ENCODE data around the gene PCGF1.
A peak's percentile ranks its signal among the peaks of the same experiment; 100 is the strongest.
"Not testable (repeated sequence)": the region's sequence is repeated elsewhere in the genome, so short reads cannot be mapped to it uniquely, and the experiment has no call there.

PCGF1 gene

DNA sequence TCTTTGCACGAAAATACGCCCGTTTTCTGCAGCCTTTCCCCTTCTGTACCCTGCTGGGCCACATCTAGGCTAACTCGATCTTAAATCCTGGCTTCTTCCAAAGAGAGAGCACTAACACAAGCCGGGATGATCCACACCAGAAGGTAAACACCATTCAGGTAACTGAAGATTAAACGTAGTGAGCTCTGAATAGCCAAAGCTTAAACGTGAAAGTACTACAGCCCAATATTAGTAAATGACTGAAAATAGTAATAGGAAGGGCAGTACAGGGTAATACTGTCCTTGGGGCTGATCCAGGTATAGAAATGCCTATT, 34.6 kb downstream of the PCGF1 start:
- TF ChIP-seq, protein P1, sequence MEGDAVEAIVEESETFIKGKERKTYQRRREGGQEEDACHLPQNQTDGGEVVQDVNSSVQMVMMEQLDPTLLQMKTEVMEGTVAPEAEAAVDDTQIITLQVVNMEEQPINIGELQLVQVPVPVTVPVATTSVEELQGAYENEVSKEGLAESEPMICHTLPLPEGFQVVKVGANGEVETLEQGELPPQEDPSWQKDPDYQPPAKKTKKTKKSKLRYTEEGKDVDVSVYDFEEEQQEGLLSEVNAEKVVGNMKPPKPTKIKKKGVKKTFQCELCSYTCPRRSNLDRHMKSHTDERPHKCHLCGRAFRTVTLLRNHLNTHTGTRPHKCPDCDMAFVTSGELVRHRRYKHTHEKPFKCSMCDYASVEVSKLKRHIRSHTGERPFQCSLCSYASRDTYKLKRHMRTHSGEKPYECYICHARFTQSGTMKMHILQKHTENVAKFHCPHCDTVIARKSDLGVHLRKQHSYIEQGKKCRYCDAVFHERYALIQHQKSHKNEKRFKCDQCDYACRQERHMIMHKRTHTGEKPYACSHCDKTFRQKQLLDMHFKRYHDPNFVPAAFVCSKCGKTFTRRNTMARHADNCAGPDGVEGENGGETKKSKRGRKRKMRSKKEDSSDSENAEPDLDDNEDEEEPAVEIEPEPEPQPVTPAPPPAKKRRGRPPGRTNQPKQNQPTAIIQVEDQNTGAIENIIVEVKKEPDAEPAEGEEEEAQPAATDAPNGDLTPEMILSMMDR (IDR thresholded peaks at IDR 0.05; ENCODE audit: insufficient read depth, low read depth, low read length, missing control alignments): no peak
- DNase-seq (ENCODE audit: low read depth): no peak
- peak overlapping the region; percentile 75 for H3K4me3 ChIP-seq (ENCODE audit: low read length)

DNA sequence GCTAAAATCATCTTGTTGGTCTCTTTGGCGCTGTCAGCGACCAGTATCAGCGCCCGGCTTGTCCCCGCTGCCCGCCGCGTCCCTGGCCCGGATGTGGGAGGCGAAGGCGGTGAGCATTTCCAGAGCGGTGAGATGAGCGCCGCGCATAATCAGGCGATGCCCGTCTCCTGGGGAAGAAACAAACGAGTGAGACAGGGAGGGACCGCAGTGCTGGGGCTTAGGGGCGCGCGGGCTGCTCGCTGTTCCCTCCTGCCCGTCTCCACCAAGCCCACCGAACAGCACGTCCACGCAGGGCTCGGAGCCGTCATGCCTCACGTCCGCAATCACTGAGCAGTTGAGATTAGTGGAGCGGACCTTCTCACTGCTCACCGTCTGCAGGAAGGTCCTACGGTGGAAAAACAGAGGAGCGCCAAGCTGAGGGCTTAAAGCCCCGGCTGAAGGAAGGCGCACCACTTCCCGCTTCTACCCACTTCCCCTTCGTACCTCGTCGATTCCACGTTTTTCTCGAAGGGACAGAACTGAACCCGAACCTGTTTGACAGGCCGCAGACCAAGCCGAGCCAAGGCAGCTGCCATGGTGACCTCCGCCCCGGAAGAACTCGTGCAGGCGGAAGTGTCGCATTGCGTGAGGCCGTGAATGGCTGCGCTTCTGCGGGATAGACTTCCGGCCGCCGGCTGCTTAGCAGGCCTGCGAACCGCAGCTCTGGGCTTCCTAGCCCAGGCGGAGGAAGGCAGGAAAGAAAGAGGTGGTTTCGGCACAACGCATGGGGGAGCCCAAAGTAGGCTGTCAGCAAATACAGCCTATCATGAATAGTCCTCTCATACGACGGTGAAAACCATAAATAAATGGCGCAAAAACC, 35.2 kb downstream of the PCGF1 start, which contains the start of gene MRPL53:
Gene MRPL53, minus strand, starts transcription at position 595 of the 859 bp plus-strand sequence. Its CDS starts 20 bp downstream, at position 575.
- TF ChIP-seq, protein P1 (IDR thresholded peaks at IDR 0.05; ENCODE audit: insufficient read depth, low read depth, low read length, missing control alignments): no peak
- peak; percentile 95 for DNase-seq (ENCODE audit: low read depth)
- H3K4me3 ChIP-seq (ENCODE audit: low read length): peak within 1 kb of the TSS; percentile 75

DNA sequence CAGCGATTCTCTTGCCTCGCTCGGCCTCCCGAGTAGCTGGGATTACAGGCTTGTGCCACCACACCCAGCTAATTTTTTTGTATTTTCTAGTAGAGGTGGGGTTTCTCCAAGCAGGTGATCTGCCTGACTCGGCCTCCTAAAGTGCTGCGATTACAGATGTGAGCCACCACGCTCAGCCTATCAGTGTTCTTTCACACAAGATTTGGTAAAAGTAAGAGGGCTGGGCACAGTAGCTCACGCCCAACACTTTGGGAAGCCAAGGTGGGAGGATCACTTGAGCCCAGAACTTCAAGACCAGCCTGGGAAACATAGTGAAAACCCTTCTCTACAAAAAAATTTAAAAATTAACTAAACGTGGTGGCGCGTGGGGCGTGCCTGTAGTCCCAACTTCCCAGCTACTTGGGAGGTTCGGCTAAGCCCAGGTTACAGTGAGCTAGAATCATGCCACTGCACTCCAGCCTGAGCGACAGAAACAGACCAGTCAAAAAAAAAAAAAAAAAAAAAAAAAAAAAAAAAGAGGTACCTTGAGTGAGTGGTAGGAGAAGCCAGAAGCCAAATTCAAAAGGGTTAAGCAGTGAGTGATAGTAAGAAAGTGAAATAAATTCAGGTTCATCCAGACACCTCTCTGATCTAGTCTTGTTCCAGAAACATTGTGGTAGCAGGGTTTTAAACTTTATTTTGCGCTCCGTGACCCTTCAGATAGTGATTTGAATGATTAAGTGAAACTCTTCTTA, 36.0 kb downstream of the PCGF1 start:
- peak overlapping the region; percentile 75 for H3K4me3 ChIP-seq (ENCODE audit: low read length)
- TF ChIP-seq, protein P1 (IDR thresholded peaks at IDR 0.05; ENCODE audit: insufficient read depth, low read depth, low read length, missing control alignments): no peak
- DNase-seq (ENCODE audit: low read depth): no peak

DNA sequence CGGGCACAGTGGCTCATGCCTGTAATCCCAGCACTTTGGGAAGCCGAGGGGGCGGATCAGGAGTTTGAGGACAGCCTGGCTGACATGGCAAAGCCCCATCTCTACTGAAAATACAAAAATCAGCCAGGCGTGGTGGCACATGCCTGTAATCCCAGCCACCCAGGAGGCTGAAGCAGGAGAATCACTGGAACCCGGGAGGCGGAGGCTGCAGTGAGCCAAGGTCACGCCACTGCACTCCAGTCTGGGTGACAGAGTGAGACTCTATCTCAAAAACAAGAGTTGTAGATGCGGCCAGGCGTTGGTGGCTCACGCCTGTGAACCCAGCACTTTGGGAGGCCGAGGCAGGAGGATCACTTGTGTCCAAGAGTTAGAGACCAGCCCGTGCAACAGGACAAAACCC, 36.8 kb downstream of the PCGF1 start:
- not testable (repeated sequence) for DNase-seq (ENCODE audit: low read depth); H3K4me3 ChIP-seq (ENCODE audit: low read length)

DNA sequence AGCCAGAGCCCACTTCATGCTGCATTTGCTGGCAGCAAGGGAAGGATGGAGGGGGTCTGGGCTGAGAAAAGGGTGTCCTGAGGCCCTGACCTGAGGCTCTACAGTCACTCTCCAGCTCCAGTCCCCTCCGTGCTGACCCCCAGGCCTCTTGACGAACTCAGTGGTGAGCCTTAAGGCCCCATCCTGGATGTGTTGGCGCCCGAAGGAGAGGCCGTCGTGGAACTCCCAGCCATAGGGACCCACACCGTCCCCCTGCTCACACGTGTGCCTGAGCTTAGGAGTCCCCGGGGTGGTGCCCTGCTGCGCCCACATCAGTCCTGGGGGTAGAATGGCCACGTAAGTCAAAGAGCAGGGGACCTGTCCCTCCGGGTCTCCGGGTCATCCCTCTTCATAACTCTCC, 43.1 kb downstream of the PCGF1 start:
- TF ChIP-seq, protein P1 (IDR thresholded peaks at IDR 0.05; ENCODE audit: insufficient read depth, low read depth, low read length, missing control alignments): no peak
- peak overlapping the region; percentile 72 for H3K4me3 ChIP-seq (ENCODE audit: low read length)
- no peak for DNase-seq (ENCODE audit: low read depth)

DNA sequence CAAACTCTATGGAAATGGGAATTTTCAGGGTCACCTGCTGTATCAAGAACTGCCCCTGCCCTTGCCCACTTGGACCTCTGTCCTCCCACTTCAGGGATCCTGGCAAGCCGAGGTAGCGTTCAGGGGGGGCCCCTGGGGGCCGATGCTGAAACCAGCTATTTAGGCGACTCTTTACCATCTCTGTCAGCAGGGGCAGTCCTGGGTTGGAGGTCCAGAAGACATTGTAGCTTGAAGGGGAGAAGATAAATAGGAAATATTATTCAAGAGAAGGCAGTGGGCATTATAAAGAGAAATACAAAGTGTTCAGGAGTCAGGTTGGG, 44.7 kb downstream of the PCGF1 start:
- TF ChIP-seq, protein P1 (IDR thresholded peaks at IDR 0.05; ENCODE audit: insufficient read depth, low read depth, low read length, missing control alignments): no peak
- no peak for DNase-seq (ENCODE audit: low read depth)
- no peak overlapping the region for H3K4me3 ChIP-seq (ENCODE audit: low read length)

DNA sequence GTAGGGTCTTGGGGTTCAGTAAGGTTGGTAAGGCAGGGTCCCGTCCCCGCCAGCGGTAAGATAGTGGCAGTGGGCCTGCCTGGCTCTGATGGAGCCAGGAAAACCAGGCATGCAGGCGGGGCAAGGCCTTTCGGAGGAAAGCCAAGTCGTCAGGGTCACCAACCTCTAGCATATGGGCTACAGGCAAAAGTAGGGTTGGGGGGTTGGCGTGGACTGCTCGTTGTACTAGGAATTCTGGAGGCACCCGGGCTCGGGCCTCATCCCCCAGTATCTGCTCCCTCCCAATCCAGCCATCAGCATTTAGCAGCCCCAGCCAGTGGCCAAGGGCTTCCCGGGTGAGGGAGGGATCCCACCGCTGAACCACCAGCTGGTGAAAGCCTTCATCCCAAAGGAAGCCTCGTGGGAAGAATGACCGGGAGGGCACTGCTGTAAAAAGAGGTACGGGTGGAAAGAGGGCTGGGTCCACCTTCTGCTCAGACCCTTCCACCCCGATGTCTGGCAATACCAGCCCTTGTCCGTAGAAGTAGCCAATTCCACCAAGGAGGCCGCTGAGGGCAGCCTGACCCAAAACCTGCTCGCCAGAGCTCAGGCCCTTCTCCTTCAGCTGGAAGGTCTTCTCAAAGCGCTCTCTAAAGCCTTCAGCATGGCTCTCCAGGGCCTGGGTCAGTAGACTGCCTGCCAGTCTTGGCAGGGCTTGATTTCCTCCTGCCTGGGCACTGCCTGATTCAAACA, 45.3 kb downstream of the PCGF1 start:
- DNase-seq (ENCODE audit: low read depth): no peak
- TF ChIP-seq, protein P1 (IDR thresholded peaks at IDR 0.05; ENCODE audit: insufficient read depth, low read depth, low read length, missing control alignments): no peak
- H3K4me3 ChIP-seq (ENCODE audit: low read length): no peak overlapping the region
